ENCODE results near the gene RPL18A.
"Not testable (repeated sequence)": the region's sequence is repeated elsewhere in the genome, so short reads cannot be mapped to it uniquely, and the experiment has no call there.

RPL18A gene

DNA sequence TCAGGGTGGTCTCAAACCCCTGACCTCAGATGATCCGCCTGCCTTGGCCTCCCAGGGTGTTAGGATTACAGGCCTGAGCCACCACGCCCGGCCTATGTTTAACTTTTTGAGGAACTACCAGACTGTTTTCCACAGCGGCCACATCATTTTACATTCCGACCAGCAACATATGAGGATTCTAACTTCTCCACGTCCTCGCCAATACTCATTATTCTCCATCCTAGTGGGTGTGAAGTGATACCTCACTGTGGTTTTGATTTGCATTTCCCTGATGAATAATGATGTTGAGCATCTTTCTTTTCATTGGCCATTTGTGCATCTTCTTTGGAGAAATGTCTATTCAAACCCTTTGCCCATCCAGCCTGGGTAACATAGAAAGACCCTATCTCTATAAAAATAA is 26.8 kb downstream of the RPL18A start:
- no peak for TF ChIP-seq EZH2phosphoT487 (IDR thresholded peaks at IDR 0.05; ENCODE audit: borderline replicate concordance)
- TF ChIP-seq, protein P1, sequence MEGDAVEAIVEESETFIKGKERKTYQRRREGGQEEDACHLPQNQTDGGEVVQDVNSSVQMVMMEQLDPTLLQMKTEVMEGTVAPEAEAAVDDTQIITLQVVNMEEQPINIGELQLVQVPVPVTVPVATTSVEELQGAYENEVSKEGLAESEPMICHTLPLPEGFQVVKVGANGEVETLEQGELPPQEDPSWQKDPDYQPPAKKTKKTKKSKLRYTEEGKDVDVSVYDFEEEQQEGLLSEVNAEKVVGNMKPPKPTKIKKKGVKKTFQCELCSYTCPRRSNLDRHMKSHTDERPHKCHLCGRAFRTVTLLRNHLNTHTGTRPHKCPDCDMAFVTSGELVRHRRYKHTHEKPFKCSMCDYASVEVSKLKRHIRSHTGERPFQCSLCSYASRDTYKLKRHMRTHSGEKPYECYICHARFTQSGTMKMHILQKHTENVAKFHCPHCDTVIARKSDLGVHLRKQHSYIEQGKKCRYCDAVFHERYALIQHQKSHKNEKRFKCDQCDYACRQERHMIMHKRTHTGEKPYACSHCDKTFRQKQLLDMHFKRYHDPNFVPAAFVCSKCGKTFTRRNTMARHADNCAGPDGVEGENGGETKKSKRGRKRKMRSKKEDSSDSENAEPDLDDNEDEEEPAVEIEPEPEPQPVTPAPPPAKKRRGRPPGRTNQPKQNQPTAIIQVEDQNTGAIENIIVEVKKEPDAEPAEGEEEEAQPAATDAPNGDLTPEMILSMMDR (conservative IDR thresholded peaks at IDR 0.05; ENCODE audit: low read length): no peak
- no peak overlapping the region for H3K4me2 ChIP-seq (ENCODE audit: low read depth, low read length, poor library complexity, severe bottlenecking)

DNA sequence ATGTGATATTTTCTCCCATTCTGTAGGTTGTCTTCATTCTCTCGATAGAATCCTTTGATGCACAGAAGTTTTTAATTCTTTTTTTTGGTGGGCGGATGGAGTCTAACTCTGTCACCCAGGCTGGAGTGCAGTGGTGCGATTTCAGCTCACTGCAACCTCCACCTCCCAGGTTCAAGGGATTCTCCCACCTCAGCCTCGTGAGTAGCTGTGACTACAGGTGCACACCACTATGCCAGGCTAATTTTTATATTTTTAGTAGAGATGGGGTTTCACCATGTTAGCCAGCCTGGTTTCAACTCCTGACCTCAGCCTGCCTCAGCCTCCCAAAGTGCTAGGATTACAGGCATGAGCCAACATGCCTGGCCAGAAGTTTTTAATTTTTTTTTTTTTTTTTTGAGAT is 27.5 kb downstream of the RPL18A start:
- not testable (repeated sequence) for H3K9me2 ChIP-seq (replicated peaks; ENCODE audit: low read depth, low read length); H3F3A ChIP-seq (ENCODE audit: low read depth); H2AFZ ChIP-seq (ENCODE audit: low read length); H3K9me3 ChIP-seq (ENCODE audit: insufficient read depth, low read depth, low read length); H3K4me2 ChIP-seq (ENCODE audit: low read depth, low read length, poor library complexity, severe bottlenecking); H3K4me1 ChIP-seq (ENCODE audit: insufficient read depth, low read length, poor library complexity, severe bottlenecking); H3K79me2 ChIP-seq (ENCODE audit: insufficient read depth, low read length); H3K9ac ChIP-seq (ENCODE audit: low read depth, low read length, poor library complexity, severe bottlenecking); H3K36me3 ChIP-seq (ENCODE audit: insufficient read depth, low read length); H4K20me1 ChIP-seq (ENCODE audit: insufficient read depth, low read length, poor library complexity, severe bottlenecking); H3K4me3 ChIP-seq (ENCODE audit: low read length, poor library complexity, severe bottlenecking); H3K27me3 ChIP-seq (ENCODE audit: insufficient read depth, low read length, poor library complexity, severe bottlenecking)

More for the DNA sequence above, 26.8 kb downstream of the RPL18A start:
- no peak overlapping the region for H3K9ac ChIP-seq (ENCODE audit: low read depth, low read length, poor library complexity, severe bottlenecking)
- no peaks in the 10 kb centered on the region for H3K4me1 ChIP-seq (ENCODE audit: insufficient read depth, low read length, poor library complexity, severe bottlenecking)
- H3K9me2 ChIP-seq (replicated peaks; ENCODE audit: low read depth, low read length): no peaks in the 10 kb centered on the region
- no peaks in the 10 kb centered on the region for H3K27me3 ChIP-seq (ENCODE audit: insufficient read depth, low read length, poor library complexity, severe bottlenecking)
- H2AFZ ChIP-seq (ENCODE audit: low read length): no peak overlapping the region
- H3K36me3 ChIP-seq (ENCODE audit: insufficient read depth, low read length): no peaks in the 10 kb centered on the region
- no peak overlapping the region for H3K4me3 ChIP-seq (ENCODE audit: low read length, poor library complexity, severe bottlenecking)
- H3K9me3 ChIP-seq (ENCODE audit: insufficient read depth, low read depth, low read length): no peaks in the 10 kb centered on the region
- H3F3A ChIP-seq (ENCODE audit: low read depth): no peaks in the 10 kb centered on the region
- no peaks in the 10 kb centered on the region for H4K20me1 ChIP-seq (ENCODE audit: insufficient read depth, low read length, poor library complexity, severe bottlenecking)
- no peaks in the 10 kb centered on the region for H3K79me2 ChIP-seq (ENCODE audit: insufficient read depth, low read length)

DNA sequence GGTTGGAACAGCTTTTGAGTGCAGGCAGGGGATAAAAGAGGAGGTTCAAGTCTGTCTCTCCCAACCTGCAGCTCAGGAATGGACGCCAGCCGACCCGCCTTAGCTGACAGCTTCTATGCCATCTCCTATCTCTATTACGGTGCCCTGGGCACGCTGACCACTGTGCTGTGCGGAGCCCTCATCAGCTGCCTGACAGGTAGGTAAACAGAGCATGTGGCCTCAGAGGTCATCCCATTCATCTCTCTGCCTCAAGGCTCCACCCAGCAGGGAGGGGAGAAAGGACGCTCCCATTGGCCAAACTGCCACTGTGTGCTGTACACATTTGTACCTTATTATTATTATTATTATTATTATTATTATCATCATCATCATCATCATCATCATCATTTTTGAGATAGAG is 28.6 kb downstream of the RPL18A start:
- no peaks in the 10 kb centered on the region for H3K9me3 ChIP-seq (ENCODE audit: insufficient read depth, low read depth, low read length)
- no peaks in the 10 kb centered on the region for H3K4me1 ChIP-seq (ENCODE audit: insufficient read depth, low read length, poor library complexity, severe bottlenecking)
- no peaks in the 10 kb centered on the region for H3F3A ChIP-seq (ENCODE audit: low read depth)
- H4K20me1 ChIP-seq (ENCODE audit: insufficient read depth, low read length, poor library complexity, severe bottlenecking): no peaks in the 10 kb centered on the region
- no peak overlapping the region for H3K4me3 ChIP-seq (ENCODE audit: low read length, poor library complexity, severe bottlenecking)
- H3K27me3 ChIP-seq (ENCODE audit: insufficient read depth, low read length, poor library complexity, severe bottlenecking): no peaks in the 10 kb centered on the region
- TF ChIP-seq EZH2phosphoT487 (IDR thresholded peaks at IDR 0.05; ENCODE audit: borderline replicate concordance): no peak
- TF ChIP-seq, protein P1 (conservative IDR thresholded peaks at IDR 0.05; ENCODE audit: low read length): no peak
- no peak overlapping the region for H3K4me2 ChIP-seq (ENCODE audit: low read depth, low read length, poor library complexity, severe bottlenecking)
- H3K9ac ChIP-seq (ENCODE audit: low read depth, low read length, poor library complexity, severe bottlenecking): no peak overlapping the region
- H3K36me3 ChIP-seq (ENCODE audit: insufficient read depth, low read length): no peaks in the 10 kb centered on the region
- H2AFZ ChIP-seq (ENCODE audit: low read length): no peak overlapping the region
- H3K79me2 ChIP-seq (ENCODE audit: insufficient read depth, low read length): no peaks in the 10 kb centered on the region
- H3K9me2 ChIP-seq (replicated peaks; ENCODE audit: low read depth, low read length): no peaks in the 10 kb centered on the region

DNA sequence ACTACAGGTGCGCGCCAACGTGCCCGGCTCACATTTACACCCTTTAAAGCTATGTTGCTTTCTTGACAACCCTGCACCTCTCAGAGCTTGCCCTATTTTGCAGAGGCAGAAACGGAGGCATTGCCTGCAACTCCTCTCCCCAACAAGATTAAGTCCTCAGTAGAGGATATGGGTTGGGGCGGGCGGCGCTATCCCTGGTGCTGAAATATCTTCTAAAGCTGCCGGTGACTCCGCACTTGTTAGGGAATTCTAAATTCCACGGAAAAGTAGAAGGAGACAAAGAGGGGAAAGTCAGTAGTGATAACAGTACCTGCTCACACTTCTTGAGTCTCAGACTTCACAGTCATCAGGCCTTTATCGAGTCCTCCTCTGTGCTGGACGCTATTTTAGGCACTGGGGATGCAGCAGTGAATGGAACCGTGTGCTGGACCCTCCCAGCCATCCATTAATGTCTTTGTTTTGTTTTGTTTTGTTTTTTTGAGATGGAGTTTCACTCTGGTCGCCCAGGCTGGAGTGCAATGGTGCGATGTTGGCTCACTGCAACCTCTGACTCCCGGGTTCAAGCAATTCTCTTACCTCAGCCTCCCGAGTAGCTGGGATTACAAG is 30.0 kb downstream of the RPL18A start:
- H3K9ac ChIP-seq (ENCODE audit: low read depth, low read length, poor library complexity, severe bottlenecking): no peak overlapping the region

More for the DNA sequence above, 30.0 kb downstream of the RPL18A start:
- TF ChIP-seq, protein P1 (conservative IDR thresholded peaks at IDR 0.05; ENCODE audit: low read length): no peak
- TF ChIP-seq EZH2phosphoT487 (IDR thresholded peaks at IDR 0.05; ENCODE audit: borderline replicate concordance): no peak
- no peaks in the 10 kb centered on the region for H3K4me1 ChIP-seq (ENCODE audit: insufficient read depth, low read length, poor library complexity, severe bottlenecking)
- no peaks in the 10 kb centered on the region for H4K20me1 ChIP-seq (ENCODE audit: insufficient read depth, low read length, poor library complexity, severe bottlenecking)
- no peak overlapping the region for H3K4me3 ChIP-seq (ENCODE audit: low read length, poor library complexity, severe bottlenecking)
- H3K9me2 ChIP-seq (replicated peaks; ENCODE audit: low read depth, low read length): no peaks in the 10 kb centered on the region
- H3K79me2 ChIP-seq (ENCODE audit: insufficient read depth, low read length): no peaks in the 10 kb centered on the region
- no peaks in the 10 kb centered on the region for H3K9me3 ChIP-seq (ENCODE audit: insufficient read depth, low read depth, low read length)
- no peak overlapping the region for H2AFZ ChIP-seq (ENCODE audit: low read length)
- no peak overlapping the region for H3K4me2 ChIP-seq (ENCODE audit: low read depth, low read length, poor library complexity, severe bottlenecking)
- H3K36me3 ChIP-seq (ENCODE audit: insufficient read depth, low read length): no peaks in the 10 kb centered on the region
- no peaks in the 10 kb centered on the region for H3K27me3 ChIP-seq (ENCODE audit: insufficient read depth, low read length, poor library complexity, severe bottlenecking)
- H3F3A ChIP-seq (ENCODE audit: low read depth): no peaks in the 10 kb centered on the region
